ENCODE measurements around the gene TAS1R1. TPM values are rescaled to one million over a fixed set of nuclear protein-coding genes. Genes with fewer than 3 reads are reported as not detected.

TAS1R1 gene
- total RNA-seq, 3 donors from 2014 or later = 0.16 TPM; not detected in 2

GRCh38 chr1:6580119-6580592, 25.0 kb downstream of the TAS1R1 start:
- H3K36me3 ChIP-seq = no peaks in the 10 kb centered on the region
- H3K4me1 ChIP-seq = peaks cover 6 to 32% of the 10 kb centered on the region in 2 donors
- DNase-seq (ENCODE audit: low spot score in 2 of 2) = no peak

GRCh38 chr1:6580593-6581409, 25.7 kb downstream of the TAS1R1 start:
- Histone ChIP-seq H3K27ac (peak overlapping the region; percentile 97 to 98), H3K4me1 (peaks cover 6 to 32% of the 10 kb centered on the region in 2 donors), H3K27me3 (no peaks in the 10 kb centered on the region), H3K4me3 (peak overlapping the region; percentile 86 to 95 (median 95)), H3K9me3 (no peaks in the 10 kb centered on the region), H3K36me3 (no peaks in the 10 kb centered on the region)
- TF ChIP-seq POLR2AphosphoS5 (IDR thresholded peaks at IDR 0.05) (no peak), CTCF (IDR thresholded peaks at IDR 0.05) (no peak), POLR2A (IDR thresholded peaks at IDR 0.05) (no peak)
- intact Hi-C loops (cut with DNase I; ENCODE audit: low total_unique reads) = no loop called here
- DNase-seq (ENCODE audit: low spot score in 2 of 2) = no peak

More at GRCh38 chr1:6580119-6580592, 25.0 kb downstream of the TAS1R1 start:
- no peaks in the 10 kb centered on the region for H3K27me3 ChIP-seq
- no peak for TF ChIP-seq CTCF (IDR thresholded peaks at IDR 0.05)
- TF ChIP-seq POLR2A (IDR thresholded peaks at IDR 0.05) = no peak
- TF ChIP-seq POLR2AphosphoS5 (IDR thresholded peaks at IDR 0.05) = no peak
- peak overlapping the region; percentile 86 to 95 (median 95) for H3K4me3 ChIP-seq
- intact Hi-C loops (cut with DNase I; ENCODE audit: low total_unique reads) = no loop called here
- peak overlapping the region; percentile 97 to 98 for H3K27ac ChIP-seq
- H3K9me3 ChIP-seq = no peaks in the 10 kb centered on the region

- Histone ChIP-seq H3K4me3 (peak overlapping the region in 1 of 3 donors; percentile 2), H3K27ac (peak overlapping the region; percentile 97 to 98), H3K27me3 (no peaks in the 10 kb centered on the region), H3K4me1 (peaks cover 6 to 32% of the 10 kb centered on the region in 2 donors), H3K36me3 (no peaks in the 10 kb centered on the region), H3K9me3 (no peaks in the 10 kb centered on the region)
- intact Hi-C loops (cut with DNase I; ENCODE audit: low total_unique reads) = no loop called here
- TF ChIP-seq POLR2AphosphoS5 (IDR thresholded peaks at IDR 0.05) = no peak
- TF ChIP-seq CTCF (IDR thresholded peaks at IDR 0.05) = no peak
- TF ChIP-seq POLR2A (IDR thresholded peaks at IDR 0.05) = no peak
- no peak for DNase-seq (ENCODE audit: low spot score in 2 of 2)
Observed at GRCh38 chr1:6581561-6582305, 26.6 kb downstream of the TAS1R1 start.

GRCh38 chr1:6582370-6582769, 27.3 kb downstream of the TAS1R1 start:
- peaks cover 6 to 32% of the 10 kb centered on the region in 2 donors for H3K4me1 ChIP-seq

More at GRCh38 chr1:6582370-6582769, 27.3 kb downstream of the TAS1R1 start:
- no peak for TF ChIP-seq POLR2AphosphoS5 (IDR thresholded peaks at IDR 0.05)
- TF ChIP-seq CTCF (IDR thresholded peaks at IDR 0.05) = no peak
- no peak for TF ChIP-seq POLR2A (IDR thresholded peaks at IDR 0.05)
- DNase-seq (ENCODE audit: low spot score in 2 of 2) = no peak
- no peaks in the 10 kb centered on the region for H3K9me3 ChIP-seq
- H3K27me3 ChIP-seq = no peaks in the 10 kb centered on the region
- peak overlapping the region; percentile 97 to 98 for H3K27ac ChIP-seq
- no peaks in the 10 kb centered on the region for H3K36me3 ChIP-seq
- peak overlapping the region in 1 of 3 donors; percentile 2 for H3K4me3 ChIP-seq
- intact Hi-C loops (cut with DNase I; ENCODE audit: low total_unique reads) = no loop called here

All from breast epithelium (tissue), 4 donors.